OCI-LY1 (cell line): ENCODE results near the gene PREP.

Source experiments
- H2AFZ ChIP-seq: fragments of 200-600 bp; sonication (generic), shearing (Covaris generic); 2 replicates; pipeline ENCODE4 v1.6.0; 2014; ENCODE audit warnings: antibody characterized with exemption, mild to moderate bottlenecking, low read length
- H3F3A ChIP-seq: fragments of 200-600 bp; sonication (generic), shearing (Covaris generic); 2 replicates; pipeline ENCODE4 v1.6.0; 2014; ENCODE audit warnings: mild to moderate bottlenecking, antibody characterized with exemption, low read length, moderate library complexity; ENCODE audit not compliant: insufficient read depth
- H3K27ac ChIP-seq: fragments of 200-600 bp; sonication (generic); 2 replicates; pipeline ENCODE4 v1.5.1; 2014; ENCODE audit warnings: low read length, mixed run types, mild to moderate bottlenecking, low read depth; ENCODE audit not compliant: poor library complexity, severe bottlenecking
- H3K27me3 ChIP-seq: fragments of 200-600 bp; sonication (generic); 2 replicates; pipeline ENCODE4 v1.6.0; 2014; ENCODE audit warnings: antibody characterized with exemption, mild to moderate bottlenecking, low read length, moderate library complexity; ENCODE audit not compliant: insufficient read depth
- H3K36me3 ChIP-seq: fragments of 200-600 bp; sonication (generic); 2 replicates; pipeline ENCODE4 v1.6.1; 2014; ENCODE audit warnings: mild to moderate bottlenecking, antibody characterized with exemption, low read length, moderate library complexity, mixed read lengths; ENCODE audit not compliant: insufficient read depth
- H3K4me1 ChIP-seq: fragments of 200-600 bp; sonication (generic); 2 replicates; pipeline ENCODE4 v1.5.1; 2014; ENCODE audit warnings: mild to moderate bottlenecking, low read length, moderate library complexity; ENCODE audit not compliant: insufficient read depth, severe bottlenecking
- H3K4me2 ChIP-seq: fragments of 200-600 bp; sonication (generic), shearing (Covaris generic); 2 replicates; pipeline ENCODE4 v1.6.1; 2014; ENCODE audit warnings: low read length
- H3K4me3 ChIP-seq: fragments of 200-600 bp; sonication (generic); 2 replicates; pipeline ENCODE4 v1.5.1; 2014; ENCODE audit warnings: low read length, low read depth, mild to moderate bottlenecking, mixed read lengths; ENCODE audit not compliant: poor library complexity, severe bottlenecking
- H3K79me2 ChIP-seq: fragments of 200-600 bp; shearing (Covaris generic); 2 replicates; pipeline ENCODE4 v1.6.1; 2016; ENCODE audit warnings: mixed run types, low read length, mixed read lengths; ENCODE audit not compliant: insufficient read depth
- H3K9ac ChIP-seq: fragments of 200-600 bp; sonication (generic), shearing (Covaris generic); 2 replicates; pipeline ENCODE4 v1.6.1; 2014; ENCODE audit warnings: mild to moderate bottlenecking, low read length, mixed read lengths
- H3K9me2 ChIP-seq: fragments of 200-600 bp; sonication (generic), shearing (Covaris generic); 2 replicates; pipeline ENCODE4 v1.6.1; 2014; ENCODE audit warnings: low read depth, mild to moderate bottlenecking, low read length, mixed read lengths
- H3K9me3 ChIP-seq: fragments of 200-600 bp; shearing (Covaris generic); 2 replicates; pipeline ENCODE4 v1.6.1; 2014; ENCODE audit warnings: low read length, mixed read lengths
- H4K20me1 ChIP-seq: fragments of 200-600 bp; sonication (generic), shearing (Covaris generic); 2 replicates; pipeline ENCODE4 v1.6.0; 2016; ENCODE audit warnings: mild to moderate bottlenecking, low read length; ENCODE audit not compliant: insufficient read depth
- EZH2 ChIP-seq: fragments of 200-600 bp; sonication (generic), shearing (Covaris generic); IDR thresholded peaks from 2 replicates; pipeline ENCODE4 v1.8.0; 2017; ENCODE audit warnings: borderline replicate concordance, mixed run types, mild to moderate bottlenecking, antibody characterized with exemption, low read length, moderate library complexity, mixed read lengths
- TF ChIP-seq, protein P1 (sequence below): fragments of 200-600 bp; sonication (generic), shearing (Covaris generic); IDR thresholded peaks from 2 replicates; pipeline ENCODE4 v1.5.1; 2017; ENCODE audit warnings: mild to moderate bottlenecking, antibody characterized with exemption, low read length, moderate library complexity, mixed read lengths

PREP gene

DNA sequence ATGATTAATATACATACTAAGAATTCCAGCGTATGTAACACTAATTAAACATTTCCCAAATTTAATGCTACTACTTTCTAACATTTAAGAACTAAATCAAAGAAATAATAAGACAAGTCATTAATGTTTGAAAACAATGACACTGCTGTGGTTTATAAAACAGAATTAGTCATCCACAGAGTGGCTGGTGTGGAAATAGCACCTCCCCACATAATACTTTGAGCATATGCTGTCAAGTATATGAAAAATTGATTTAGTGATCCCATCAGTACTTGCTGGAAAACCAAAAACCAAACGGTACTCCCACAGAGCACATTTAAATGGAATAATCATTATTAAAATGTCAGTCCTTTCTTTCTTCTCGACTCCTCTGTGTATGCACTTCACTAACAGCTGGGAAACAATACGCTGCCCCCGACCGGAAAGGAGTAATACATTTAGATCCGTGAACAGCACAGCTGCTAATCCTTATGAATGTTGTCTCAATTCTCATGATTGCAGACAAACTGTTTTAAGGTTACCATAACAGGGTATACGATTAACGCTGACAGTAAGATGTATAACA lies 78.4 kb downstream of the PREP start:
- Histone ChIP-seq H3K79me2 (no peaks in the 10 kb centered on the region), H3K27me3 (no peaks in the 10 kb centered on the region), H3F3A (no peaks in the 10 kb centered on the region), H2AFZ (no peak overlapping the region), H3K9me3 (no peaks in the 10 kb centered on the region), H3K4me2 (no peak overlapping the region), H3K4me3 (no peak overlapping the region), H3K9ac (no peak overlapping the region), H3K4me1 (no peaks in the 10 kb centered on the region), H3K36me3 (peaks cover 29% of the 10 kb centered on the region), H3K27ac (no peak overlapping the region), H4K20me1 (no peaks in the 10 kb centered on the region), H3K9me2 (no peaks in the 10 kb centered on the region)
- TF ChIP-seq, protein P1, sequence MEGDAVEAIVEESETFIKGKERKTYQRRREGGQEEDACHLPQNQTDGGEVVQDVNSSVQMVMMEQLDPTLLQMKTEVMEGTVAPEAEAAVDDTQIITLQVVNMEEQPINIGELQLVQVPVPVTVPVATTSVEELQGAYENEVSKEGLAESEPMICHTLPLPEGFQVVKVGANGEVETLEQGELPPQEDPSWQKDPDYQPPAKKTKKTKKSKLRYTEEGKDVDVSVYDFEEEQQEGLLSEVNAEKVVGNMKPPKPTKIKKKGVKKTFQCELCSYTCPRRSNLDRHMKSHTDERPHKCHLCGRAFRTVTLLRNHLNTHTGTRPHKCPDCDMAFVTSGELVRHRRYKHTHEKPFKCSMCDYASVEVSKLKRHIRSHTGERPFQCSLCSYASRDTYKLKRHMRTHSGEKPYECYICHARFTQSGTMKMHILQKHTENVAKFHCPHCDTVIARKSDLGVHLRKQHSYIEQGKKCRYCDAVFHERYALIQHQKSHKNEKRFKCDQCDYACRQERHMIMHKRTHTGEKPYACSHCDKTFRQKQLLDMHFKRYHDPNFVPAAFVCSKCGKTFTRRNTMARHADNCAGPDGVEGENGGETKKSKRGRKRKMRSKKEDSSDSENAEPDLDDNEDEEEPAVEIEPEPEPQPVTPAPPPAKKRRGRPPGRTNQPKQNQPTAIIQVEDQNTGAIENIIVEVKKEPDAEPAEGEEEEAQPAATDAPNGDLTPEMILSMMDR, result no peak
- no peak for TF ChIP-seq EZH2

- Histone ChIP-seq H3K36me3 (peaks cover 21% of the 10 kb centered on the region), H3K9me3 (no peaks in the 10 kb centered on the region), H3K27ac (no peak overlapping the region), H3K4me2 (no peak overlapping the region), H3K27me3 (no peaks in the 10 kb centered on the region), H4K20me1 (no peaks in the 10 kb centered on the region), H3K9me2 (no peaks in the 10 kb centered on the region), H2AFZ (no peak overlapping the region), H3F3A (no peaks in the 10 kb centered on the region), H3K4me1 (no peaks in the 10 kb centered on the region), H3K4me3 (no peak overlapping the region), H3K9ac (no peak overlapping the region), H3K79me2 (no peaks in the 10 kb centered on the region)
- TF ChIP-seq, protein P1, result no peak
- no peak for TF ChIP-seq EZH2
Measured at GRCh38 chr6:105322499-105323225, 80.2 kb downstream of the PREP start.

DNA sequence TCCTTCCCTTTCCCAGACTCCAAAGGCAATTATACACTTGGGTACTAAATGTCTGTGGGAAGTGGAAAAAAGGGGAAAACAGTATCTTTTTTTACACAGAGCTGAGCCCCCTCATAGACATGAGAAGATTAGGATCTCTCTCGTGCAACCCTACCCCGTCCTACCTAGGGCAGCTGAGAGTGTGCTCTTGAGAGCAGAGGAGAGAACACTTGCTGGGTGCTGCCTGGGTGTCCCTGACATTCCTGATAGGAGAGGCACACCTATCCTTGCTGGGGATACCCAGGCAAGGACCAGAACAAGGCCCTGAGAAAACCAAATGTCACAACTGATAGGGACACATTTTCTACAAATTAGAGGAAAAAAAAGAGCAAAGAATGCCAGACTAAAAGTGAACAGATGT lies 81.2 kb downstream of the PREP start:
- H3K4me1 ChIP-seq, result no peaks in the 10 kb centered on the region
- no peak overlapping the region for H3K4me3 ChIP-seq
- H3K9me2 ChIP-seq, result no peaks in the 10 kb centered on the region
- no peak overlapping the region for H2AFZ ChIP-seq
- TF ChIP-seq EZH2, result no peak
- TF ChIP-seq, protein P1, result no peak
- no peak overlapping the region for H3K27ac ChIP-seq
- no peak overlapping the region for H3K4me2 ChIP-seq
- H3K9me3 ChIP-seq, result no peaks in the 10 kb centered on the region
- H3K9ac ChIP-seq, result no peak overlapping the region
- peaks cover 21% of the 10 kb centered on the region for H3K36me3 ChIP-seq
- H3F3A ChIP-seq, result no peaks in the 10 kb centered on the region
- no peaks in the 10 kb centered on the region for H3K27me3 ChIP-seq
- H3K79me2 ChIP-seq, result no peaks in the 10 kb centered on the region
- H4K20me1 ChIP-seq, result no peaks in the 10 kb centered on the region
